HG02610 (cell line): ENCODE results near the gene HOXB3.

ENCODE experiments used
- ATAC-seq: cut with Tn5 transposase; IDR thresholded peaks from one replicate; pipeline ENCODE4 v1.9.1; 2021; ENCODE audit warnings: mild to moderate bottlenecking, moderate library complexity; ENCODE audit not compliant: unreplicated experiment

The HOXB3 gene

DNA sequence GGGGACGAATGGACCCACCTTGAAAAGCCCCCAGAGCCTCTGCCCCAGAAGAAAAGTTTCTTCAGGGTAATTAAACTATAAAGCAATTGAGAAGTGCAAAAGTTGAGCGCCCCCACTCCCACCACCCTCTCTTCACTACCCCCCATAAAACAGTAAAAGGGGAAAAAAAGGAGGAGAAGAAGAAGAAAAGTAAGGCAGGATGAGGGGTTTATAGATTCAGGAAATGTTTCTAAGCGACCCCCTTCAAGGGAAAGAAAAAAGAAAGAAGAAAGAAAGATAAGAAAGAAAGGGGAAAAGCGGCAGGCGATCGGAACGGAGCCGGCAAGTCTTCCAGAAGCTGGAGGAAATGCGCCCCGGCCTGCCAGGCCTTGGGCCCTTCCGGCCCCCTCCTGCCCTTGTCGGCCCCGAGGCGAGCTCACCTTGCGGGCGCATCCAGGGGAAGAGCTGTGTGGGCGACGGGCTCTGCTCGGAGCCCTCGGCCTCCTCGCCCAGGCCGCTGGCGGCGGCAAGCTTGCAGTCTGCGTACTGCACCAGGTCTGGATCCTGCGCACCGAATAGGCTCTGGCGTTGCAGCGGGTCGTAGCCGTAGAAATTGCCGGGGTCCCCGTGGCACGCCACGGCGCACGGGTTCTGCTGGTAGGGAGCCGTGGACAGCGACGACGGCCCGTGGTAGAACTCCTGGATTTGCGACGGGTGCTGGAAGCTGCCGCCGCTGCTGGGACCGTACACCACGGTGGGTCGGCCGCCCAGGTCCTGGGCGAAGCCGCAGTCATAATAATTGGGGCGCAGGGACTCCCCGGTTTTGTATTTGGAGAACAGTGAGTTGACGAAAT, 24.0 kb upstream of the HOXB3 start:
- no peak for ATAC-seq

DNA sequence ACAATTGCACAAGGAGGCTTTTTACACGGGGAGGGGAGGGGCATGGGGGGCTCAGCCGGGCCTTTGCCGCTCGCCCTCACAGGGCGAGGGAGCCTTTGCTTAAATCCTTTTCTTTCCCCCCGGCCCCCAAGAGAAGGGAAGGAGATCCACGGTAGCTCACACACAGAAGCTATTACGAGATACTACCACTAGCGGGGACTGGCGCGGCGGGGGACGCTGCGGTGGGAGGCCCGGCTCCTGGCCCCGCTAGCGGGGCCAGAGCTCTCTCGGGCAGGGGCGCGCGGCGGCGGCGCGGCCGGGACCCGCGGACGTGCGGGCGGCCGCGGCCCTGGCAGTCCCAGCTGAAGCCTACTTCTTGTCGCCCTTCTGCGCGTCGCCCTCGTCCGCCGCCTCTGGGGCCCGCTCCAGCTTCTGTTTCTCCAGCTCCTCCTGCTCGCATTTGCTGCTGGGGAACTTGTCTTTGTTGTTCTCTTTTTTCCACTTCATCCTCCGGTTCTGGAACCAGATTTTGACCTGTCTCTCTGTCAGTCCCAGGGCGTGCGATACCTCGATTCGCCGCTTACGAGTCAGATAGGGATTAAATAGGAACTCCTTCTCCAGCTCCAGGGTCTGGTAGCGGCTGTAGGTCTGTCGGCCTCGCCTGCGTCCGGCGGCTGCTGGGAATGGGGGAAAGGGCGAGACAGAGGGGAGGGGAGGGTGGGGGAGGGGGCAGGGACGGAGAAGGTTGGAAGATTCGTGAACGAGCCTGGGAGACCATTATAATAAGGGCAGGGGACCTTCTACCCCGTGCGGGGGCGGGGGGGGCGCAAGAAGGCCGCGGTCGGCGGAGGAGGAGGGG, 23.0 kb upstream of the HOXB3 start:
- ATAC-seq = peak; percentile 35

DNA sequence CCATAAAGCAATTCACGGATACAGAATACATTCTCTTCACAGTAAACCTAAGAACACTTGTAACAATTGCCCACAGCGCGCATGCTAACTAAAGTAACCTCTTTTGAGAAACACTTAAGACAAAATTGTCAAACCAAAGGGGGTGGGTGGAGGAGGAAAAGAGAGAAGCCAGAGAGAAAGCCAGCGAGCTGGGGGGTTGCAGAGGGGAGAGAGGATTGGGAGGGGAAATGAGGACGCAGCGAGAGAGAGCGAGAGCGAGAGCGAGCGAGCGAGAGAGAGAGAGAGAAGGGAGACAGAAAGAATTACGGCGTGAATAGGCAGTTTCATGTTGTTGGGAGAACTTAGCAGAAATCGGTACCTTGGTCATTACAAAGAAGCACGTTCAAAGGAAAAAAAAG, 22.4 kb upstream of the HOXB3 start:
- no peak for ATAC-seq

DNA sequence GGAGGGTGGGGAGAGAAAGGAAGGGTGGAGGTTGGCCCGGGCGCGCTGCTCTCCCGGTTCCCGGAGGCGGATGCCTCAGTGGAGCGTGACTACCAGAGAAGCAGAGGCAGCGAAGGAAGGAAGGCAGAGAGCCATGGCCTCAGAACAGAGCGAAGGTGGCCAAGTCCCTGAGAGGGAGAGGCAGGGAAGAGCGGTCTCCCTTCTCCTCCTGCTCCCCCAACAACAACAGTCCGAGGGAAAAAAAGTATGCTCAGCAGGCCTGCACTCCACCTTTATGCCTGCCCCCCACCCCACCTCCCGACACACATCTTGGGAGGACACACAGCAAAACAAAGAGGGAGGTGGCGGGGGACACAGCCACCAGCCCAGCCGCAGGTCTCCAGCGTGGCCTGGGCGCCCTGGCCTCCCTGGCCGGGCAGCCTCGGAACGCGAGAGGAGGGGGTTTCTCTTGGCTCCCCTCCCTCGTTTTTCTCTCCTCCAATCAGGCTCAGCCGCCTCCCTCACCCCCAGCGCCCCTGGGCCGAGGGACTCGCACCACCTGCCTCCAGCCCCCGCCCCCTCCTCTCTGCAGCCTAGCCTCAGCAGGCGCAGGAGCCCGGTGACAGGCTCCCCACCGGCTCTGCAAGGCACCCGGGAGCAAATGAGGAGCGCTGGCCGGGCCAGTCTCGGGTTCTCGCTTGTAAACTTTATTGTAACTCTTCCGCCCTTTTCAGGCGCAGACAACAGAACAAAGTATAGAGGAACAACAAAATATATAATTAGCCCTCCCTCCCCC, 21.8 kb upstream of the HOXB3 start:
- ATAC-seq = no peak

DNA sequence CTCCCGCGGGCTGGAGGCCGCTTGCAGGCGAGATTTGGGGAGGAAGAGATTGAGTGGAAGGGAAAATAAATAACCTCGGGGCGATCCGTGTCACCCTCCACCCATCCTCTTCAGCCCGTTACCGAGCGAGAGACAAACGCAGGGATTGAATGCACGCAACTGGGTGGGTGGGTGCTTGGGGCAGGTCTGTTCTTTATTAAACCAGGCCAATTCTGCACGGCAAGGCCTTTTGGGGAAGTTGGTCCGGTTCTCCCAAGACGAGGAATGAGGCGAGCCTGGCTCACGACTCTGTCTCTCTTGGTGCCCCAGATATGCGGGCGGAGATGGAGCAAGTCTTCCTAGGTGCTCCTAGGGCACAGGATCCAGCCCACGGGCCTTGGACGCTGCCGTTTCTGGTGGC, 21.2 kb upstream of the HOXB3 start:
- no peak for ATAC-seq

DNA sequence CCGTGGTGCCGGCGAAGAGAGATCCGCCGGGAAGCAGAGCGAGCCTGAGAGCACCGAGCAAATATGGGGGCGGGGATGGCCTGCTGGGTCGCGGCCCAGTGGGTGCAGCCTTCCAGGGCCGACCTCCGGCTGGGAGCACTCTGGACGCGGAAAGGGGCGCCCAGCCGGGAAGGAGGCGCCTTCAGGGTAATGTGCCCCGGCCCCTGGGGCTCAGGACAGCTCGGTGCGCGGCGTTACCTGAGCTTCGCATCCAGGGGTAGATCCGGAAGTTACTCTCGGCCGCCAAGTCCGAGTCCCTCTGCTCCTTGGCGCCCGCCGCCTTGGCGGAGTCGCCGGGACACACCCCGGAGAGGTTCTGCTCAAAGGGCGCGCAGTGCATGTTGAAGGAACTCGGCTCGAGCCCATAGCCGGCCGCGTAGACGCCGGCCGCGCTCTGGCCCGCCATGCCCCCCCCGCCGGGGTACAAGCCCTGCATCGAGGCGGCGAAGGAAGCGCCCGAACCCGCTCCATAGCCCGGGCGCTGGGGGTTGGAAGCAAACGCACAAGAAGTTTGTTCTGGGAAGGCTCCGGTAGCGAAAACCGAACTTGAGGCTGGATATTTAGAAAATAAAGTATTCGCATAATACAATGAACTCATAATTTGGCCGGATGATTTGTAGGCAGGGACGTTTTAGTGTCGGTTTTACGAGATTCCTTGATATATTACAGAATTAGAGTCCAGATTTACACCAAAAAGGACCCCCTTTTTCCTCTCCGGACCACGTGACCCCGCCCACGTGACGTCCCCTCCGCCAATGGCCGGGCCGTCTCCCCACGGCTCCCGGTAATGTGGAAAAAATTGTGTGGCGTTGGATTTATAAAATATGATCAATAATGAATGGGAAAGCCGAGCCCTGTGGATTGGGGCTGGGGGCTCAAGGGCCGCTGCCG, 20.5 kb upstream of the HOXB3 start, which contains the start of gene HOXB7:
Gene HOXB7, minus strand, starts transcription at position 736 of the 930 bp plus-strand sequence. Its CDS starts 99 bp downstream, at position 637.
- no peak for ATAC-seq

DNA sequence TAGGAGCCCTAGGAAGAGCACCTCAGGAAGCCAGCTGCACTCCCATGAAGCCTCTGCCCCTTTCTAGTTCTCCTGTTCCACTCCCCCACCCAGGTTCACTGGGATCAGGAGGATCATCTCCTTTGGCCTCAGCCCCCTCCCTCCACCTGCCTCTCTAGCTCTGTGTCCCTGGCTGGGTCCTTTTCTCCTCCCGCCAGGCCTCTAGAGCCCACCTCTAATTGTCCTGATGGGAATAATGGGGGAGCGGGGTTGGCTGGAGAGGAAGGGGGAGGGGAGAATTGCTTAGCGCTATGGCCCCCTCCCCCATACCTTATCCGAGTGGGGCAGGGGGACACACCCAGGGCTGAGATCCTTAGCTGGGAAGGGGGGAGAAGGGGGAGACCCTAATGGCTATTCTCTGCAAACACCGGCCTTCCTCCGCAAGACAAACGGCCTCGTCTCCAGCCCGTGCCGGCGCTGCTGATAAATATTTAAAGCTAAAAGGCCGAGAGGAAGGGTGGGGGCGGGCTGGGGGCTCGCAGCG, 19.8 kb upstream of the HOXB3 start:
- ATAC-seq = no peak

DNA sequence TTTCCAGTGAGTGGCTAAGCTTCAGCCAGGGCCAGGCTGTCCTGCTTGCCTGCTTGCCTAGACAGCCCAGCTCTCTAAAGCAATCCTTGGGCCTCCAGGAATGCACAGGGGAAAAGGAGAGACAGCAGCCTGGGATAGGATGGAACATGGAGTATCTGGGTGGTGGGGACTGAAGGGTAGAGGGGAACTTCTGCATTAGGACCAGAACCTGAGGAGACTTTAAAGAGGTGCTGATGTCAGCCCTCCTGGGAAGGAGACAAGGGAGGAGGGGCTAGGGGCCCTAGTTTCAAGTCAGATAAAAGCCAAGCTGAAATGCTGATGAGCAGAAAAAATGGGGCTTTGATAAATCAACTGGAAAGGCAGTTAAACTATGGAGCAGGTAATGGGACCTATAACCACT, 19.0 kb upstream of the HOXB3 start:
- ATAC-seq = no peak

DNA sequence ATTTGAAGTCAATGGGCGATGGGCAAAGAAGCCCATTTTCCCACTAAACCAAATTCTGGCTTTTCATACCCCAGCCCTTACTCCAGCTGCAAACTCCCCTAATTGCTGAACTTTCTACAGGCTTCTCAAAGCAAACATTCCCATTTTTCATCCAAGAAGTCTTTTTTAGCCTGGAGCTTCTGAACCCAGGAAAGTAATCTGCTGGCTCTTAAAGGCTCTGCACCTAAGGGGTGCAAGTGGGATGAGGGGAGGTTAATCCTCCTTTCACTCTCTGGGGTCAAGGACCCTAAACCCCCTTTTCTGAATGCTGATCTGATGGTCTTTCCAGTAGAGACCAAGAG, 18.4 kb upstream of the HOXB3 start:
- ATAC-seq = no peak

DNA sequence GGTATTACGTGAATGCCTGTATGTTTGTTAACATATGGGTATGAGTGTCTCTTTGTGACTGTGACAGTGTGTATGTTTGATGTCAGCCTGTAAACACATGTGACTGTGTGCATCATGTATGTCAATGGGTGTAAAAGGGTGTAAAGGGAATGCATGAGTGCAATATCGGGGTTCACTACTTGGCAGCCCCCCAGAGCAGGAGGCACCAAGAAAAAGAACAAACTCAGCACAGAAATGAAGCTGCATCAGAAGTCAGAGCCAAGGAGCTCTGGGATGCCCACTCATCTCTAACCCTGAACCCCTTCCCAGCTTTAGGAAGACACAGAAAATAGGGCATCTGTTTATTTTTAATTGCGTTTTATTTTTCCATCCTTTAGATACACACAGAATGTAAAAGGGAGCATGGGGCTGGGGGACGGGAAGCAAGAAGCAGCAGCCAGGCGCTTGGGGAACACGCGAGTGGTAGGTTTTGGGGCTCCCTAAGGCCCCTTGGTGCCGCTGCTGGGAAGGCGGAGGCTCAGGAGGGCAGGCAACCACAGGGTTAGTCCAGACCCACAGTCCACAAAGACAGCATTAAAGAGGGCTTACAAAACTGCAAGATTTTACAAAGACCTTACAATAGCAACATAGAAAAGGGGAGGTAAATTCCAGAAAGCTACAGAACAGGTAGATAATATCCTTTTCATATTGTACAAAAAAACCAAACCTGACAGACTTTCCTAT, 17.0 kb upstream of the HOXB3 start:
- no peak for ATAC-seq

DNA sequence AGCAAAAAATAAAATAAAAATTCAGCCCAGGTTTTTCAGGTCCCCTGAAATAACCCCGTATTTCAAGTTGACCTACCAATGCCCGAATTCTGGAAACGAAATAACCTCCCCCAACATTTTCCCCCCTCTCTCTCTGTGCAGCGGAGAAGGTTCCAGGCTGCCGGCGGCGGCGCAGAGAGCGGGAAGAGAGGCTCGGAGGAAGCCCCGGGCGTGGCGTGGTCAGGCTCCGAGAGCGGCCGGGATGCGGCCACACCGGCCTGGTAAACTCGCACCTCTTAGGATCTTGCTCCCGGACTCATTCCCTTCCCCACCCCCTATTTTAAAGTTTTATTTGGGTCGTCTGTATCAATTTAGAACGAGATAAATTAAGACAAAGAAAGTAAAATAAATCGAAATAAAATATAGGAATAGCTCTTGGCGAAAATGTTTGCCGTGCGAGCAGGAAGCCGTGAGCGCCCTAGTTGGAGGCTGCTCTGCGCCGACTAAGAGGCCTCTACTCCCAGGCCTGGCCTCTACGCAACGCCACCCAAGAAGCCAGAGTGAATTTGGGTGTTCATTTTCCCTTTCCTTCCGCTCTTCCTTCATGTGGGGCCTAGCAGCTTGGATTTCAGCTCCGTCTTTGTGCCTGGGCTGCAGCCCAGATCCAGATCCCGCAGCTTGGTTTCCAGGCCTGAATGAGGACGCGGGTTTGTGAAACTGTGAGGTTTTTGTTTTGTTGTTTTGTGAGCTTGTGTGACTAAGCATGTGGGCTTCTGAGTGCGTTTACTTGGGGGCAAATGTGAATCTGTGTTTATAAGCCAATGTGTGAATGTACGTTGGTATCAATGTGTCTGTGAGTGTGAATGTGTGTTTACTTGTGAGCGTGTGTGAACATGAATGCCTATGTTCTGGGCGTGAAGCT, 16.2 kb upstream of the HOXB3 start:
- ATAC-seq = no peak

DNA sequence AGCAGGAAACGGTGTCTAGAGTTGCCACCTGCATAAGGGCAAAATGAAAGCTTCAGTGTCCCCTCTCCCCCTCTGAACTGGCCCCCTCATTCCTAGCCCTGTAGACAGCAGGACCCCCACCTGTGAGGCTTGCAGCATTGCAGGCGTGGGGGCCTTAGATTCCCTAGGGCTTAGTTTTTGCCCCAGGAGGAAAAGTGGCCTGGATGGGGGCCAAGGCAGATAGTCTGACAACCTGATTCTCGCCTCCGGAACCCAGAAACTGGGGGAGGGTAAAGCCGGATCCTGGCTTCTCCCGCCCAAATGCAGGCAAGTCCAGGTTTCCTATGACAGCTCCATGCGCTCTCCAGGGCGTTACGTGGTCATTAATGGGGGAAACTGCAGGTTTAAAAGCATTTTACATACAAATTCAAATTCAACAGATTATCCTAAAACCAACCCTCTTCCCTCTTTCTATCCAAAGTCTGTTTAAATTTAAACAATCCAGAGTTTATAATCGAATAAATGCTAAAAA, 15.4 kb upstream of the HOXB3 start:
- no peak for ATAC-seq

DNA sequence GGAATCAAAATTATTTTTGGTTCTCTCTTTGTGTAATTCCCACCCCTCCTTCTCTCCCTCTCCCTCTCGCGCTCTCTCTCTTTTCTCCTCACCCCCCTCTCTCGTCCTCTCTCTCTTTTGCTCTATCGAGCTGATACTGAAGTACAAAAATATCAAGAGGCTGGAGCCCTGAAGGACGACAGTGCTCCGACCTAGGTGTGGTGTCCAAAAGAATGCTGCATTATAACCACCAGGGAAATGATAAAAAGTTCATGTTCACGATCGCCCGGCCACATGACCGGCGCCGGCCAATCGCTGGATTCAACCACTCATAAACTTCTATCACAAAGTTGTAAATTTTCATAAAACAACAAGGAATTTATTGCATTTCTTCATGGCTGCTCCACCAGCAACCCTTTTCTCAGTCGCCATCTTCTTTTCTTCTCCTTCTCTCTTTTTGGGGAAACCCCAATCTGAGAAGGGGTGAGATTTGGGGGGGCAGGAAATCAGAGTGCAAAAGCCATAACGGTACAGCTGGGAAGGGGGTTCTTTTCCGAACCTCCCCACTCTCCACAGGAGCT, 14.8 kb upstream of the HOXB3 start, which contains the start of gene HOXB6:
Gene HOXB6, minus strand, starts transcription at position 217 of the 560 bp plus-strand sequence. CDS start 6,836 bp downstream, outside the sequence.
- ATAC-seq = no peak

DNA sequence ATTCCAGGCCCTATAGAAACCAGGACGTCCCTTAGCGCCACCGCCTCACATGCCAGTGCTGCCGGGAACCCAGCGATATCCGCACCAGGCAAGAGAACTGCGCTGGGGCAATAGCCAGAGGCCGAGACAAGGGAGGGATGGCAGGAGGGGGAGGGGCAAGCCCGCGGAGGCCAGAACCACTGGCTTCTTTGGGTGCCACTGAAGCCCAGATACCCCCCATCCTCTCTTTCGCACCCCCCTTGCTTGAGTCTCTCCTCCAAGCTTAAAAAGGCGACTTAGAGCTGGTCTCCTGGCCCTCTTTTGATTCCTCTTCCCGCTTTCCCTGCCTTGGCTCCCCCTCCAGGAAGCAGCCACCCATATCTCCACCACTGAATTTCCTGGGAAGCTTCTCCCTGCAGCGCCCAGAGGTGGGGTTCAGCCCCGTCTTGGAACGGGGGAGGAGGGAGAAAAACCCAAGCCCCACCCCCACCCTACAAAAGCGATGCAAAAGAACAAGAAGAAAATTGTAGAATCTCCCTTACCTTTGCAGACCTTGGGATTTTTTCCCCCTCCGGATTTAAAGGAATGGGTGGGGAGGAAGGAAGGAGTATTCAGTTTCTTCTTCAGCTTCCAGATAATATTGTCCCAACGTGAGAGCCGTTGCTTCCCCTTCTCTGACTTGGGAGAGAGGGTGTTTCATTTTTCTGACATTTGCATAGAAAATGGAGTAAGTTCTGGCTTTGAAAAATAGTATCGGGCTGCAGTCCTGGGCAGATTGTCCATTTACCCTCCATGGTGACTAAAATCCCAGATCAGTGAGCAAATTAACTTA, 14.1 kb upstream of the HOXB3 start:
- no peak for ATAC-seq

DNA sequence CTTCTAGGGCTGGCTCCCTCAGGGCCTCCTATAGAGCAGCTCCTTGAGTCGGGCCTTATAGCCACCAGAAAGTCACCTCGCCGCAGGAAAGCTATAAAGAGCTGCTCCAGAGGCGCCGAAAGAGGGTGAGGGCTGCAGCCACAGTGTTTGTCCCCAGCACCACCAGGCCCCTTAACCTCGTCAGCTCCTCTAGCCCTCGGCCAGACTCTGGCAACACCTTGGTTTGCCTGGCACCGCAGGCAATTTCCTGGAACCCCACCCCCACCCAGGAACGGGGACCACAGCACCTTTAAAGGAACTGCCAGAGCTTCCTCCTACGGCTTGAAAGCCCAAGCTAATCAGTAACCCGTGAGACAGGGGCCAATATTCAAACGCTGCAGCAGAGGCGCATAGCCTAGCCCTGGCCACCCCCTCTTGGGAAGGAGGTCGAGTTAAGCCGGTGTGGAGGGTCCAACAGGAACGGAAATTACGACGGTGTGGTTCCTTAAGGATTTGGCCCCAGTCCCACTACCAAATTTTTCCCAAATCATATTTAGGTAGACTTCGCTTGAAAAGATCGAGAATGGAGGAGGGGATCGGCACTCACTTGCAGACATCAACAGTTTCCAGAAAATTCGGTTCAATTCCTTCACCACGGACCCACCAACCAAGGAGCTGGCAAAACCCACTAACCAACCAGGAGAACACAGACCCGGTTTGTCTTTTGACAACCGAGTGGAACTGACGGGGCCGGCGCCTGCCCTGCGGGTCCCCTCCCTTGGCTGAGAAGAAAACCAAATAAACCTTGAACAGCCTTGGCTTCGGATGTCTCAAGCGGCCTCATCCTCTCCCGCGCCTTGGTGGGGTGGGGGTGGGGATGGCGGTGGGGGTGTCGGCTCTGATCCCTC, 11.7 kb upstream of the HOXB3 start:
- ATAC-seq = no peak

DNA sequence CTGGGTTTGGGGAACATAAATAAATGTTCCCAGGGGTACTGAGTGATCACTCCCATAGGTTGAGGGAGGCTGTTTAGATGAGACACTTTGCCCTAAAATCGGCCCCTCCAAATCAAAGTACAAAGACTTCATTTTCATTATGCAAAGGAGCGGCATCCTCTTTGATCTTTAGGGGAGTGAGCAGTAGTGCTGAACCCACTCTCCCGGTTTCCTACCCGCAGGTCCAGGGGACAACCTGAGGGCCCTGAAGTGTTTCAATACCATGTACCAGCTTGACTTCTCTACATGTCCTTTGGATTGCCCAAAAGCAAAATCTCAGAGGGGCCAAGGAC, 11.1 kb upstream of the HOXB3 start:
- no peak for ATAC-seq
